Gastrocnemius medialis (tissue), 4 donors: ENCODE measurements around the gene CADM2.

Source experiments
- POLR2A ChIP-seq, 2 donors: fragments of 450-650 bp; IDR thresholded peaks; one replicate each; pipeline ENCODE4 v1.6.1; 2017; ENCODE audit warnings: antibody characterized with exemption in 2 of 2, mild to moderate bottlenecking in 2 of 2, moderate library complexity in 2 of 2
- TF ChIP-seq, protein P1 (sequence below), 5 experiments: fragments of 450-650 bp in 3 of 5; fragments of 200-600 bp in 2 of 5; sonication (generic) in 2 of 5; IDR thresholded peaks in 4 of 5; conservative IDR thresholded peaks in 1 of 5; 1 replicate in 4 of 5; 2 replicates in 1 of 5; pipeline ENCODE4 v1.5.1; 2016 to 2019; ENCODE audit warnings: antibody characterized with exemption in 5 of 5, mild to moderate bottlenecking in 3 of 5, moderate library complexity in 3 of 5

DNA sequence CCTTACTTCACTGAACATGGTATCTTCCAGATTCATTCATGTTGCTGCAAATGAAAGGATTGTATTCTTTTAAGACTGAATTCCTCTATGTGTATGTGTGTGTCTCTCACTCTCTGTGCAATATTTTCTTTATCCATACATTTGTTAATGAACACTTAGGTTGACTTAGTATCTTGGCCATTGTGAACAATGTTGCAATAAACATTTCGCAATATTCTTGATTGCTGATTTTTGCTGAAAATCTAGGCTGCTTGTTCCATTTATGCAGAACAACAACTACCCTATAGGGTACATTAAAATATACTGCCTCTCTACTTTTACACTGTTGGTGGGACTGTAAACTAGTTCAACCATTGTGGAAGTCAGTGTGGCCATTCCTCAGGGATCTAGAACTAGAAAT lies 732.4 kb downstream of the CADM2 start:
- TF ChIP-seq, protein P1, sequence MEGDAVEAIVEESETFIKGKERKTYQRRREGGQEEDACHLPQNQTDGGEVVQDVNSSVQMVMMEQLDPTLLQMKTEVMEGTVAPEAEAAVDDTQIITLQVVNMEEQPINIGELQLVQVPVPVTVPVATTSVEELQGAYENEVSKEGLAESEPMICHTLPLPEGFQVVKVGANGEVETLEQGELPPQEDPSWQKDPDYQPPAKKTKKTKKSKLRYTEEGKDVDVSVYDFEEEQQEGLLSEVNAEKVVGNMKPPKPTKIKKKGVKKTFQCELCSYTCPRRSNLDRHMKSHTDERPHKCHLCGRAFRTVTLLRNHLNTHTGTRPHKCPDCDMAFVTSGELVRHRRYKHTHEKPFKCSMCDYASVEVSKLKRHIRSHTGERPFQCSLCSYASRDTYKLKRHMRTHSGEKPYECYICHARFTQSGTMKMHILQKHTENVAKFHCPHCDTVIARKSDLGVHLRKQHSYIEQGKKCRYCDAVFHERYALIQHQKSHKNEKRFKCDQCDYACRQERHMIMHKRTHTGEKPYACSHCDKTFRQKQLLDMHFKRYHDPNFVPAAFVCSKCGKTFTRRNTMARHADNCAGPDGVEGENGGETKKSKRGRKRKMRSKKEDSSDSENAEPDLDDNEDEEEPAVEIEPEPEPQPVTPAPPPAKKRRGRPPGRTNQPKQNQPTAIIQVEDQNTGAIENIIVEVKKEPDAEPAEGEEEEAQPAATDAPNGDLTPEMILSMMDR (IDR thresholded peaks at IDR 0.05 in 4 of 5, conservative IDR thresholded peaks at IDR 0.05 in 1 of 5), result no peak
- TF ChIP-seq POLR2A (IDR thresholded peaks at IDR 0.05), result no peak
